ENCODE measurements around the gene MED10. TPM values are rescaled to one million over a fixed set of nuclear protein-coding genes. Genes with fewer than 3 reads are reported as not detected.

The MED10 gene
- total and polyA plus RNA-seq, 9 of the 15 experiments (the other 6 are each of a cell fraction or from before 2014, with no cell fraction given), result 23.8 to 83.4 (median 58.8) TPM

GRCh38 chr5:6408627-6409446 is 30.5 kb upstream of the MED10 start (continued):
- TF ChIP-seq YY1 (IDR thresholded peaks at IDR 0.05; ENCODE audit: borderline replicate concordance in 1 of 3, control insufficient read depth in 1 of 3, extremely low read depth in 1 of 3, insufficient read depth in 3 of 3, insufficient read length in 1 of 3, insufficient replicate concordance in 2 of 3, low read depth in 1 of 3, low read length in 2 of 3) (no peak), SMAD3 (CRISPR knock-in tag; conservative IDR thresholded peaks at IDR 0.05) (no peak), GATA2 (CRISPR knock-in tag; IDR thresholded peaks at IDR 0.05) (no peak), NCOA2 (IDR thresholded peaks at IDR 0.05; ENCODE audit: partially characterized antibody in 2 of 2) (no peak), ZNF76 (CRISPR knock-in tag; IDR thresholded peaks at IDR 0.05; ENCODE audit: borderline replicate concordance) (no peak), ZNF384 (IDR thresholded peaks at IDR 0.05; ENCODE audit: low read depth, low read length) (peak; percentile 52; the same call in 1 of the 2 replicates), CREM (IDR thresholded peaks at IDR 0.05; ENCODE audit: low read depth) (peak; percentile 90), SMAD4 (CRISPR knock-in tag; conservative IDR thresholded peaks at IDR 0.05) (peak; percentile 88), PPARD (CRISPR knock-in tag; IDR thresholded peaks at IDR 0.05) (no peak), TAL1 (IDR thresholded peaks at IDR 0.05) (no peak), ZBTB40 (IDR thresholded peaks at IDR 0.05) (no peak), ZBTB40 (CRISPR knock-in tag; IDR thresholded peaks at IDR 0.05) (no peak)
- TF ChIP-seq, protein P1, sequence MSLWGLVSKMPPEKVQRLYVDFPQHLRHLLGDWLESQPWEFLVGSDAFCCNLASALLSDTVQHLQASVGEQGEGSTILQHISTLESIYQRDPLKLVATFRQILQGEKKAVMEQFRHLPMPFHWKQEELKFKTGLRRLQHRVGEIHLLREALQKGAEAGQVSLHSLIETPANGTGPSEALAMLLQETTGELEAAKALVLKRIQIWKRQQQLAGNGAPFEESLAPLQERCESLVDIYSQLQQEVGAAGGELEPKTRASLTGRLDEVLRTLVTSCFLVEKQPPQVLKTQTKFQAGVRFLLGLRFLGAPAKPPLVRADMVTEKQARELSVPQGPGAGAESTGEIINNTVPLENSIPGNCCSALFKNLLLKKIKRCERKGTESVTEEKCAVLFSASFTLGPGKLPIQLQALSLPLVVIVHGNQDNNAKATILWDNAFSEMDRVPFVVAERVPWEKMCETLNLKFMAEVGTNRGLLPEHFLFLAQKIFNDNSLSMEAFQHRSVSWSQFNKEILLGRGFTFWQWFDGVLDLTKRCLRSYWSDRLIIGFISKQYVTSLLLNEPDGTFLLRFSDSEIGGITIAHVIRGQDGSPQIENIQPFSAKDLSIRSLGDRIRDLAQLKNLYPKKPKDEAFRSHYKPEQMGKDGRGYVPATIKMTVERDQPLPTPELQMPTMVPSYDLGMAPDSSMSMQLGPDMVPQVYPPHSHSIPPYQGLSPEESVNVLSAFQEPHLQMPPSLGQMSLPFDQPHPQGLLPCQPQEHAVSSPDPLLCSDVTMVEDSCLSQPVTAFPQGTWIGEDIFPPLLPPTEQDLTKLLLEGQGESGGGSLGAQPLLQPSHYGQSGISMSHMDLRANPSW (CRISPR knock-in tag; IDR thresholded peaks at IDR 0.05), result no peak
- TF ChIP-seq, protein P2, sequence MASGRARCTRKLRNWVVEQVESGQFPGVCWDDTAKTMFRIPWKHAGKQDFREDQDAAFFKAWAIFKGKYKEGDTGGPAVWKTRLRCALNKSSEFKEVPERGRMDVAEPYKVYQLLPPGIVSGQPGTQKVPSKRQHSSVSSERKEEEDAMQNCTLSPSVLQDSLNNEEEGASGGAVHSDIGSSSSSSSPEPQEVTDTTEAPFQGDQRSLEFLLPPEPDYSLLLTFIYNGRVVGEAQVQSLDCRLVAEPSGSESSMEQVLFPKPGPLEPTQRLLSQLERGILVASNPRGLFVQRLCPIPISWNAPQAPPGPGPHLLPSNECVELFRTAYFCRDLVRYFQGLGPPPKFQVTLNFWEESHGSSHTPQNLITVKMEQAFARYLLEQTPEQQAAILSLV (tag; IDR thresholded peaks at IDR 0.05), result peak; percentile 76

All from K562 (cell line).